Spleen (tissue), 11 donors: Measurements from ENCODE around the gene VMP1. TPM values are rescaled to one million over a fixed set of nuclear protein-coding genes. Genes with fewer than 3 reads are reported as not detected.

ENCODE experiments used
- DNase-seq: peaks from one replicate; pipeline ENCODE4 v3.0.0-alpha.2; 2020
- H3K27ac ChIP-seq, 8 donors: fragments of 200-600 bp; sonication (generic) in 7 of 8; 1 replicate in 4 of 8; 2 replicates in 4 of 8; pipeline versions ENCODE4 v1.5.0 to v1.8.0; 2016 to 2021; ENCODE audit warnings: inconsistent platforms in 4 of 8, mild to moderate bottlenecking in 4 of 8, moderate library complexity in 1 of 8
- H3K27me3 ChIP-seq, 7 donors: fragments of 200-600 bp; sonication (generic) in 6 of 7; replicated peaks in 1 of 7; 1 replicate in 4 of 7; 2 replicates in 3 of 7; pipeline versions ENCODE4 v1.5.0 to v1.8.0; 2016 to 2021; ENCODE audit warnings: inconsistent platforms in 3 of 7, mild to moderate bottlenecking in 1 of 7
- H3K36me3 ChIP-seq, 6 donors: fragments of 200-600 bp; sonication (generic) in 5 of 6; 1 replicate in 4 of 6; 2 replicates in 2 of 6; pipeline versions ENCODE4 v1.5.0 to v1.8.0; 2016 to 2021; ENCODE audit warnings: inconsistent platforms in 2 of 6
- H3K4me1 ChIP-seq, 6 donors: fragments of 200-600 bp; sonication (generic) in 5 of 6; 1 replicate in 3 of 6; 2 replicates in 3 of 6; pipeline versions ENCODE4 v1.5.0 to v1.8.0; 2016 to 2021; ENCODE audit warnings: inconsistent platforms in 3 of 6
- H3K4me3 ChIP-seq, 8 donors: fragments of 200-600 bp; sonication (generic) in 7 of 8; 1 replicate in 4 of 8; 2 replicates in 4 of 8; pipeline versions ENCODE4 v1.5.0 to v1.8.0; 2016 to 2021; ENCODE audit warnings: inconsistent platforms in 4 of 8, mild to moderate bottlenecking in 4 of 8, moderate library complexity in 2 of 8
- H3K9me3 ChIP-seq, 8 donors: fragments of 200-600 bp; sonication (generic) in 7 of 8; 1 replicate in 4 of 8; 2 replicates in 4 of 8; pipeline versions ENCODE4 v1.5.0 to v1.8.0; 2016 to 2021; ENCODE audit warnings: inconsistent platforms in 4 of 8
- CTCF ChIP-seq, 11 experiments: fragments of 200-600 bp in 7 of 11; fragments of 450-650 bp in 4 of 11; sonication (generic) in 4 of 11; IDR thresholded peaks in 8 of 11; conservative IDR thresholded peaks in 3 of 11; 1 replicate in 7 of 11; 2 replicates in 4 of 11; pipeline versions ENCODE4 v1.4.0 to v1.8.0; 2016 to 2021; ENCODE audit warnings: antibody characterized with exemption in 11 of 11, inconsistent platforms in 4 of 11, mild to moderate bottlenecking in 1 of 11
- POLR2A ChIP-seq, 3 donors: fragments of 450-650 bp; IDR thresholded peaks; one replicate each; pipeline ENCODE4 v1.5.1; 2017; ENCODE audit warnings: antibody characterized with exemption in 3 of 3, mild to moderate bottlenecking in 1 of 3
- POLR2AphosphoS5 ChIP-seq, 3 donors: sonication (generic); formaldehyde crosslinking; IDR thresholded peaks; one replicate each; pipeline ENCODE4 v1.5.1; 2017; ENCODE audit warnings: antibody characterized with exemption in 3 of 3
- WGBS, 5 donors: extraction: QIAGEN DNeasy Blood & Tissue Kit in 3 of 5; methylation state at CpG; one replicate each; pipeline versions ENCODE4 v1.1.5 to v1.1.7; 2013 to 2018; 5-methylcytosine and 5-hydroxymethylcytosine counted together
- intact Hi-C: fragments of 100-400 bp; cut with DNase I; formaldehyde crosslinking; loops from one replicate; pipeline ENCODE4 v1.15.0; 2023; ENCODE audit warnings: low total_unique reads
- polyA plus RNA-seq, 3 donors: library from polyadenylated mRNA; stranded (reverse); fragments of 200-250 nt; gene quantifications; one replicate each; pipeline ENCODE4 v1.2.1, GENCODE V29; 2013
- total RNA-seq, 7 donors: library from RNA; depleted of rRNA in 3 of 7; stranded (reverse); fragments of >200 nt in 3 of 7; fragmentation: NEBNext Ultra II Directional in 4 of 7; extraction: Animal tissue kit (Norgen Biotek cat#: 25700) in 4 of 7; gene quantifications; one replicate each; pipeline versions ENCODE4 v1.1.0 to v1.2.1, GENCODE V29; 2016 to 2021
- donor health status: healthy with polysubstance abuse.
- donor health status: DM: no; HTN: no; CAD: no; lungs with moderate emphysema.
- donor health status: DM: no; HTN: no; CAD: no.
- donor health status: Bipolar disorder and iron deficiency.
- donor health status: healthy.
- donor health status: DM: no; HTN: no; CAD: no.
- donor health status: DM: yes; HTN: yes; CAD: no.

The VMP1 gene
- total and polyA plus RNA-seq, 10 donors: 53.2 to 649 (median 304) TPM

DNA sequence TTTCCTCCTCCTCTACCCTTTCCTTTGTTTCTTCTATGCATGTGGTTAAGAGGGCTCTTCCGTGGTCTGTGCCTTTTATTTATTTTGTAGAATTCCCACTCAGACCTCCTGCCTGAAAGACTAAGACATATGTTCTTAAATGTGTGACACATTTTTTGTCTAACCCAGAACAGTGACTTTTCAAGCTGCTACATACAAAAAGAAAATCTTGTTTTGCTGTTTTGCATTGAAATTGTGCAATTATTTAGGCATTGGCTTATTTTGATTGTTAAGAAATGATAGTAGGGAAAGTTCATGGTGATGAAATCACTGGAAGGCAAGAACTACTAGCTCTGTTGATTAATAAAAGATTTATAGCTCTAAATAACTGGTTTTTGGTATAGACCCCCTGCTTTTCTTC, 108.5 kb downstream of the VMP1 start:
- Histone ChIP-seq H3K4me1 (peaks cover 0 to 13% (median 0%) of the 10 kb centered on the region in 6 donors), H3K4me3 (no peak overlapping the region), H3K27ac (peak overlapping the region in 2 of 8 donors; percentile 13 to 36), H3K36me3 (peaks cover 0 to 98% (median 18%) of the 10 kb centered on the region in 6 donors), H3K27me3 (no peaks in the 10 kb centered on the region), H3K9me3 (no peaks in the 10 kb centered on the region)
- intact Hi-C loops: no loop called here
- WGBS, 5 donors: 33 to 89% (median 79%) methylated on average over 1 of the region's 1 CpG
- TF ChIP-seq POLR2AphosphoS5 (IDR thresholded peaks at IDR 0.05): no peak
- no peak for TF ChIP-seq POLR2A (IDR thresholded peaks at IDR 0.05)
- TF ChIP-seq CTCF (IDR thresholded peaks at IDR 0.05 in 8 of 11, conservative IDR thresholded peaks at IDR 0.05 in 3 of 11): no peak
- DNase-seq: no peak

- Histone ChIP-seq H3K27me3 (no peaks in the 10 kb centered on the region), H3K27ac (peak overlapping the region in 7 of 8 donors; percentile 28 to 84 (median 76)), H3K9me3 (no peaks in the 10 kb centered on the region), H3K4me3 (no peak overlapping the region), H3K36me3 (peaks cover 0 to 45% (median 2%) of the 10 kb centered on the region in 6 donors), H3K4me1 (peaks cover 29 to 65% (median 54%) of the 10 kb centered on the region in 6 donors)
- no peak for DNase-seq
- TF ChIP-seq POLR2A (IDR thresholded peaks at IDR 0.05): no peak
- TF ChIP-seq POLR2AphosphoS5 (IDR thresholded peaks at IDR 0.05): peak in 1 of 3 donors; percentile 68
- 43 to 64% (median 57%) methylated on average over 5 of the region's 5 CpGs for WGBS, 5 donors
- intact Hi-C loops: no loop called here
These were observed 118.3 kb downstream of the VMP1 start for GRCh38 chr17:59825533-59826322.

DNA sequence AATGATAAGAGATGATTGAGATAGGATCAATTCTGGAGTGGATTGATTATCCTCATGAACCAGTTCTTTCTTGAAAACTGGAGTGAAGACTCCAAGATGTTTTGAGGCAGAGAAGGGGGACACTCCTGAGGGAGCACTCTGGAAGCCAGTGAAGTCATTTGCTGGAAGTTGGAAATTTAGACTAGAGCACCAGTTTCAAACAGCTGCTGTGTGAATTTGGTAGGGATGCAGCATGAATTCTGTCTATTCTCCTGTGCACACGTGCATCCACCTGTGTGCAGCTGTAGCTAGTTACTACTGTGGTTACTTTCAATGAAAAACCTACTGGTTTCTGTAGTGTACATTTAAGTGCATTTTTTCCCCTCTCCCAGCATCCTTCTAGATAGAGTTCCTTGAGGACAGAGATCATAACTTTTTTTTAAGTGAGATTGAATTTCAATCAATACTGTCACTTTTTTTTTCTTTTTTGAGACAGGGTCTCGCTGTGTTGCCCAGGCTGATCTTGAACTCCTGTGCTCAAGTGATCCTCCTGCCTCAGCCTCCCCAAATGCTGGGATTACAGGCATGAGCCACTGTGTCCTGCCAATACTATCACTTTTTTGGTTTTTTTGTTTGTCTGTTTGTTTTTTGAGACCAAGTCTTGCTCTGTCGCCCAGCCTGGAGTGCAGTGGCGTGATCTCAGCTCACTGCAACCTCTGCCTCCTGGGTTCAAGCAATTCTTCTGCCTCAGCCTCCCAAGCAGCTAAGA, 119.4 kb downstream of the VMP1 start:
- Histone ChIP-seq H3K9me3 (no peaks in the 10 kb centered on the region), H3K4me3 (no peak overlapping the region), H3K36me3 (peaks cover 0 to 34% (median under 1%) of the 10 kb centered on the region in 6 donors), H3K27me3 (no peaks in the 10 kb centered on the region), H3K27ac (peak overlapping the region in 7 of 8 donors; percentile 28 to 84 (median 76)), H3K4me1 (peaks cover 29 to 77% (median 63%) of the 10 kb centered on the region in 6 donors)
- TF ChIP-seq POLR2A (IDR thresholded peaks at IDR 0.05) (no peak), CTCF (IDR thresholded peaks at IDR 0.05 in 8 of 11, conservative IDR thresholded peaks at IDR 0.05 in 3 of 11) (no peak), POLR2AphosphoS5 (IDR thresholded peaks at IDR 0.05) (no peak)
- intact Hi-C loops: no loop called here
- DNase-seq: no peak
- WGBS, 5 donors: 77 to 86% (median 84%) methylated on average over 4 of the region's 4 CpGs

DNA sequence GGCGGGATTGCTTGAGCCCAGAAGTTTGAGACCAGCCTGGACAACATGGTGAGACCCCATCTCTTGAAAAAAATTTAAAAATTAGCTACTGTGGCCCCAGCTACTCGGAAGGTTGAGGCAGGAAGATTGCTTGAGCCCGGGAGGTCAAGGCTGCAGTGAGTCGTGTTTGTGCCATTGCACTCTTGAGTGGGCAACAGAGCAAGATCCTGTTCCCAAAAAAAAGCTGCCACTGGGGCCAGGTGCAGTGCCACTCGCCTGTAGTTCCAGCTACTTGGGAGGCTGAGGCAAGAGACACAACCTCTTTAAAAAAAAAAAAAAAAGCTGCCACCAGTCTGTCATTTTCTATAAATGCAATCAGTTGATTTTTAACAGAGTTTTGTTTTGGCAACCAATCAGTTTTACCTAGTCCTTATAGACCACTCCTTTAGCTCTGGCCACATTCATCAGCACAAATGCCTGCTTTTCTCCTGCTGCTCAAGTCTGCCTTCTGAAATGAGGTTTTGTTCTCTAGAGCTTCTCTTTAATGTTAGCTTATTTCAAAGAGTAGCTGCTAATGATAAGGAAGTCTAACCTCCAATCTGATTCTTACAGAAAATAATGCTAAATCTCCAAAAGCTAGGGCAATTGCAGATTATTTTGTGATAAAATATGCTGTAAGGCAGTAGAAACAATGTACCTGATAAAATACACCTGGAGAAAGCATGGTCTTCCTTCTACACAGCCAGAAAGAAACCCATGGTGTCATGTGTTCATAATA, 120.4 kb downstream of the VMP1 start:
- TF ChIP-seq CTCF (IDR thresholded peaks at IDR 0.05 in 8 of 11, conservative IDR thresholded peaks at IDR 0.05 in 3 of 11) (no peak), POLR2AphosphoS5 (IDR thresholded peaks at IDR 0.05) (no peak), POLR2A (IDR thresholded peaks at IDR 0.05) (no peak)
- Histone ChIP-seq H3K27ac (peak overlapping the region; percentile 39 to 84 (median 74)), H3K36me3 (peaks cover 0 to 23% (median 0%) of the 10 kb centered on the region in 6 donors), H3K27me3 (no peaks in the 10 kb centered on the region), H3K4me1 (peaks cover 29 to 86% (median 68%) of the 10 kb centered on the region in 6 donors), H3K4me3 (no peak overlapping the region), H3K9me3 (no peaks in the 10 kb centered on the region)
- 47 to 60% (median 56%) methylated on average over 5 of the region's 5 CpGs for WGBS, 5 donors
- intact Hi-C loops: no loop called here
- DNase-seq: no peak
